ENCODE results near the gene ASXL1. TPM values are rescaled to one million over a fixed set of nuclear protein-coding genes. Genes with fewer than 3 reads are reported as not detected.

The ASXL1 gene
- total and polyA plus RNA-seq, 2 experiments from 2014 or later = 10.4 to 29.0 TPM

GRCh38 chr20:32485770-32486478, 127.8 kb downstream of the ASXL1 start:
- TF ChIP-seq CTCF (conservative IDR thresholded peaks at IDR 0.05; ENCODE audit: low read depth in 2 of 2) = no peak
- TF ChIP-seq POLR2AphosphoS5 (IDR thresholded peaks at IDR 0.05; ENCODE audit: low read depth) = no peak
- TF ChIP-seq CREB1 (CRISPR knock-in tag; IDR thresholded peaks at IDR 0.05; ENCODE audit: low read depth) = no peak
- no peak for TF ChIP-seq ZNF114 (CRISPR knock-in tag; IDR thresholded peaks at IDR 0.05)
- TF ChIP-seq ZNF331 (CRISPR knock-in tag; IDR thresholded peaks at IDR 0.05; ENCODE audit: low read depth) = no peak
- no peak for TF ChIP-seq EZH2phosphoT487 (IDR thresholded peaks at IDR 0.05; ENCODE audit: unreplicated experiment)
- no peak for TF ChIP-seq ZNF462 (CRISPR knock-in tag; IDR thresholded peaks at IDR 0.05)
- TF ChIP-seq, protein P1, sequence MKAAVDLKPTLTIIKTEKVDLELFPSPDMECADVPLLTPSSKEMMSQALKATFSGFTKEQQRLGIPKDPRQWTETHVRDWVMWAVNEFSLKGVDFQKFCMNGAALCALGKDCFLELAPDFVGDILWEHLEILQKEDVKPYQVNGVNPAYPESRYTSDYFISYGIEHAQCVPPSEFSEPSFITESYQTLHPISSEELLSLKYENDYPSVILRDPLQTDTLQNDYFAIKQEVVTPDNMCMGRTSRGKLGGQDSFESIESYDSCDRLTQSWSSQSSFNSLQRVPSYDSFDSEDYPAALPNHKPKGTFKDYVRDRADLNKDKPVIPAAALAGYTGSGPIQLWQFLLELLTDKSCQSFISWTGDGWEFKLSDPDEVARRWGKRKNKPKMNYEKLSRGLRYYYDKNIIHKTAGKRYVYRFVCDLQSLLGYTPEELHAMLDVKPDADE (IDR thresholded peaks at IDR 0.05) = no peak
- TF ChIP-seq, protein P2, sequence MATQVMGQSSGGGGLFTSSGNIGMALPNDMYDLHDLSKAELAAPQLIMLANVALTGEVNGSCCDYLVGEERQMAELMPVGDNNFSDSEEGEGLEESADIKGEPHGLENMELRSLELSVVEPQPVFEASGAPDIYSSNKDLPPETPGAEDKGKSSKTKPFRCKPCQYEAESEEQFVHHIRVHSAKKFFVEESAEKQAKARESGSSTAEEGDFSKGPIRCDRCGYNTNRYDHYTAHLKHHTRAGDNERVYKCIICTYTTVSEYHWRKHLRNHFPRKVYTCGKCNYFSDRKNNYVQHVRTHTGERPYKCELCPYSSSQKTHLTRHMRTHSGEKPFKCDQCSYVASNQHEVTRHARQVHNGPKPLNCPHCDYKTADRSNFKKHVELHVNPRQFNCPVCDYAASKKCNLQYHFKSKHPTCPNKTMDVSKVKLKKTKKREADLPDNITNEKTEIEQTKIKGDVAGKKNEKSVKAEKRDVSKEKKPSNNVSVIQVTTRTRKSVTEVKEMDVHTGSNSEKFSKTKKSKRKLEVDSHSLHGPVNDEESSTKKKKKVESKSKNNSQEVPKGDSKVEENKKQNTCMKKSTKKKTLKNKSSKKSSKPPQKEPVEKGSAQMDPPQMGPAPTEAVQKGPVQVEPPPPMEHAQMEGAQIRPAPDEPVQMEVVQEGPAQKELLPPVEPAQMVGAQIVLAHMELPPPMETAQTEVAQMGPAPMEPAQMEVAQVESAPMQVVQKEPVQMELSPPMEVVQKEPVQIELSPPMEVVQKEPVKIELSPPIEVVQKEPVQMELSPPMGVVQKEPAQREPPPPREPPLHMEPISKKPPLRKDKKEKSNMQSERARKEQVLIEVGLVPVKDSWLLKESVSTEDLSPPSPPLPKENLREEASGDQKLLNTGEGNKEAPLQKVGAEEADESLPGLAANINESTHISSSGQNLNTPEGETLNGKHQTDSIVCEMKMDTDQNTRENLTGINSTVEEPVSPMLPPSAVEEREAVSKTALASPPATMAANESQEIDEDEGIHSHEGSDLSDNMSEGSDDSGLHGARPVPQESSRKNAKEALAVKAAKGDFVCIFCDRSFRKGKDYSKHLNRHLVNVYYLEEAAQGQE (IDR thresholded peaks at IDR 0.05; ENCODE audit: unreplicated experiment) = no peak
- no peak for TF ChIP-seq NANOG (IDR thresholded peaks at IDR 0.05; ENCODE audit: borderline replicate concordance)
- no peak for TF ChIP-seq EZH2 (IDR thresholded peaks at IDR 0.05; ENCODE audit: low read depth, unreplicated experiment)
- no peak for TF ChIP-seq JUNB (IDR thresholded peaks at IDR 0.05; ENCODE audit: unreplicated experiment)
- TF ChIP-seq STAT1 (IDR thresholded peaks at IDR 0.05; ENCODE audit: unreplicated experiment) = no peak
- Histone ChIP-seq H2AFZ (no peak overlapping the region), H3K9me2 (ENCODE audit: insufficient read depth) (no peaks in the 10 kb centered on the region), H3K4me3 (no peak overlapping the region; the same call in 1 of the 2 replicates), H3K79me2 (replicated peaks; ENCODE audit: insufficient read depth) (peaks cover 14% of the 10 kb centered on the region), H3K4me1 (ENCODE audit: insufficient read depth) (peaks cover 19% of the 10 kb centered on the region), H3K27me3 (ENCODE audit: insufficient read depth) (no peaks in the 10 kb centered on the region), H3K4me2 (no peak overlapping the region; the same call in 1 of the 2 replicates), H4K20me1 (replicated peaks; ENCODE audit: insufficient read depth) (peaks cover 4% of the 10 kb centered on the region; the same call in 1 of the 2 replicates), H3F3A (replicated peaks; ENCODE audit: low read depth) (peaks cover 21% of the 10 kb centered on the region), H3K27ac (ENCODE audit: low read depth) (no peak overlapping the region), H3K36me3 (ENCODE audit: insufficient read depth) (no peaks in the 10 kb centered on the region; the same call in 1 of the 2 replicates)
- DNase-seq (ENCODE audit: low spot score) = no peak
- peaks cover 17% of the 10 kb centered on the region for H3K4me1 Mint-ChIP-seq
- peaks cover 3% of the 10 kb centered on the region; the same call in 1 of the 3 replicates for H3K36me3 Mint-ChIP-seq (ENCODE audit: low read depth)
- peaks cover 16% of the 10 kb centered on the region for H3K27me3 Mint-ChIP-seq (ENCODE audit: insufficient read depth, low read depth, poor library complexity)
- peak overlapping the region; percentile 79; the same call in 1 of the 3 replicates for H3K4me3 Mint-ChIP-seq
- no peak overlapping the region for H3K27ac Mint-ChIP-seq
- no peak for ATAC-seq
- peaks cover 13% of the 10 kb centered on the region; the same call in 2 of the 3 replicates for H3K9me3 Mint-ChIP-seq

Measured in GM23338 (cell line).